DOHH2 (cell line): Measurements from ENCODE around the gene DNA2.

ENCODE experiments used
- EZH2phosphoT487 ChIP-seq: fragments of 200-600 bp; sonication (generic); IDR thresholded peaks from 2 replicates; pipeline ENCODE4 v1.6.1; 2017; ENCODE audit warnings: borderline replicate concordance, mild to moderate bottlenecking, antibody characterized with exemption, low read length, moderate library complexity, mixed read lengths
- TF ChIP-seq, protein P1 (sequence below): fragments of 200-600 bp; sonication (generic); IDR thresholded peaks from one replicate; pipeline ENCODE4 v1.5.1; 2014; ENCODE audit warnings: antibody characterized with exemption, mild to moderate bottlenecking, low read depth, low read length; ENCODE audit not compliant: poor library complexity, severe bottlenecking

DNA sequence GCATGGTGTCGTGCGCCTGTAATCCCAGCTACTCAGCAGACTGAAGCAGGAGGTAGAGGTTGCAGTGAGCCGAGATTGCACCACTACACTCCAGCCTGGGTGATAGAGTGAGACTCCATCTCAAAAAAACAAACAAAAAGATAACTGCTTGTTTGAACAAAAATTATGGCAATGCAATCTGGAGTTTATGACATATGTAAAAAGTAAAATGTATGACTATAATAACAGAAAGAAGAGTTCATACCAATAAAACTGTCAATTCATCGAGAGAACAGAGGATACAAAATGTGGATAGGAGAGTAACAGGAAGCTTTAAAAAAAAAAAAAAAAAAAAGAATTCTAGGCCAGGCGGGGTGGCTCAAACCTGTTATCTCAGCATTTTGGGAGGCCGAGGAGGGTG lies 36.3 kb upstream of the DNA2 start:
- TF ChIP-seq, protein P1, sequence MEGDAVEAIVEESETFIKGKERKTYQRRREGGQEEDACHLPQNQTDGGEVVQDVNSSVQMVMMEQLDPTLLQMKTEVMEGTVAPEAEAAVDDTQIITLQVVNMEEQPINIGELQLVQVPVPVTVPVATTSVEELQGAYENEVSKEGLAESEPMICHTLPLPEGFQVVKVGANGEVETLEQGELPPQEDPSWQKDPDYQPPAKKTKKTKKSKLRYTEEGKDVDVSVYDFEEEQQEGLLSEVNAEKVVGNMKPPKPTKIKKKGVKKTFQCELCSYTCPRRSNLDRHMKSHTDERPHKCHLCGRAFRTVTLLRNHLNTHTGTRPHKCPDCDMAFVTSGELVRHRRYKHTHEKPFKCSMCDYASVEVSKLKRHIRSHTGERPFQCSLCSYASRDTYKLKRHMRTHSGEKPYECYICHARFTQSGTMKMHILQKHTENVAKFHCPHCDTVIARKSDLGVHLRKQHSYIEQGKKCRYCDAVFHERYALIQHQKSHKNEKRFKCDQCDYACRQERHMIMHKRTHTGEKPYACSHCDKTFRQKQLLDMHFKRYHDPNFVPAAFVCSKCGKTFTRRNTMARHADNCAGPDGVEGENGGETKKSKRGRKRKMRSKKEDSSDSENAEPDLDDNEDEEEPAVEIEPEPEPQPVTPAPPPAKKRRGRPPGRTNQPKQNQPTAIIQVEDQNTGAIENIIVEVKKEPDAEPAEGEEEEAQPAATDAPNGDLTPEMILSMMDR: no peak
- TF ChIP-seq EZH2phosphoT487: no peak
